Ovary (tissue), 3 donors: ENCODE measurements around the gene ALDH3B1.

Source experiments
- POLR2A ChIP-seq: fragments of 450-650 bp; IDR thresholded peaks from one replicate; pipeline ENCODE4 v1.6.1; 2017; ENCODE audit warnings: antibody characterized with exemption, mild to moderate bottlenecking, moderate library complexity
- TF ChIP-seq, protein P1 (sequence below), 3 donors: fragments of 450-650 bp in 2 of 3; fragments of 200-600 bp in 1 of 3; IDR thresholded peaks; one replicate each; pipeline versions ENCODE4 v1.5.1 to v1.8.0; 2016 to 2022; ENCODE audit warnings: antibody characterized with exemption in 3 of 3, mild to moderate bottlenecking in 1 of 3
- donor health status: DM: no; HTN: no; CAD: no.

DNA sequence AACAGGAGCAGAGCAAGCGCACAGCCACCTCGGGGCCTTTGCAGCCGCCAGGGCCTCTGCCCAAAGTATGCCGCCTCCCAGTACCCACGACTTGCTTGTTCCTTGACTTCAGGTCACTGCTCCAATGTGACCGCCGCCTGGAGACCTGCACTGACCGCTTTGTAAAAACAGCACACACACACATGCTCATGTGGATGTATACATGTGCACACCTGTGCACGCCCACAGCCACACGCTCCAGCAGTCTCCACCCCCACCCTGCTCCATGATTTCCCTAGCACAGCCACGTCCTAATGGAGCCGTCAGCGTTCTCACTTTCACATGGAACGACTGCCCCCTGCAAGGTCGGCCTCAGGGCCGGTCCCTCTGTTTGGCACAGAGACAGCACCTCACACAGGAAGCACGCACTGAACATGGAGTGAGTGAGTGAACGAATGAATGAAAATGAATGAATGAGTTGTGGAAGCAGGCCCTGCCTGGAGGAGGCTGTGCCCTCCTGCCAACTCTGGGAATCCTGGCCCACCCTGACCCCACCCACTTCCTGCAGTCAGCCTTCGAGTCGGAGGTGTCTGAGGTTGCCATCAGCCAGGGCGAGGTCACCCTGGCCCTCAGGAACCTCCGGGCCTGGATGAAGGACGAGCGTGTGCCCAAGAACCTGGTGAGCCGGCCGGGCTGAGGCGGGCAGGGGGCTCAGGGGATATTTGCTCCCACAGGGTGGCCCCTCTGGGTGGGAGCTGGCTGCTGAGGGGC is 8.0 kb downstream of the ALDH3B1 start:
- no peak for TF ChIP-seq POLR2A
- TF ChIP-seq, protein P1, sequence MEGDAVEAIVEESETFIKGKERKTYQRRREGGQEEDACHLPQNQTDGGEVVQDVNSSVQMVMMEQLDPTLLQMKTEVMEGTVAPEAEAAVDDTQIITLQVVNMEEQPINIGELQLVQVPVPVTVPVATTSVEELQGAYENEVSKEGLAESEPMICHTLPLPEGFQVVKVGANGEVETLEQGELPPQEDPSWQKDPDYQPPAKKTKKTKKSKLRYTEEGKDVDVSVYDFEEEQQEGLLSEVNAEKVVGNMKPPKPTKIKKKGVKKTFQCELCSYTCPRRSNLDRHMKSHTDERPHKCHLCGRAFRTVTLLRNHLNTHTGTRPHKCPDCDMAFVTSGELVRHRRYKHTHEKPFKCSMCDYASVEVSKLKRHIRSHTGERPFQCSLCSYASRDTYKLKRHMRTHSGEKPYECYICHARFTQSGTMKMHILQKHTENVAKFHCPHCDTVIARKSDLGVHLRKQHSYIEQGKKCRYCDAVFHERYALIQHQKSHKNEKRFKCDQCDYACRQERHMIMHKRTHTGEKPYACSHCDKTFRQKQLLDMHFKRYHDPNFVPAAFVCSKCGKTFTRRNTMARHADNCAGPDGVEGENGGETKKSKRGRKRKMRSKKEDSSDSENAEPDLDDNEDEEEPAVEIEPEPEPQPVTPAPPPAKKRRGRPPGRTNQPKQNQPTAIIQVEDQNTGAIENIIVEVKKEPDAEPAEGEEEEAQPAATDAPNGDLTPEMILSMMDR (IDR thresholded peaks at IDR 0.05), result no peak
